Hematopoietic multipotent progenitor cell treated with erythropoietin and hydrocortisone succinate and interleukin-3 and kit ligand, for 17 days (in vitro differentiated cells): ENCODE measurements around the gene LLPH.

Experiments
- DNase-seq: peaks from one replicate; pipeline ENCODE4 v3.0.0-alpha.2; 2015; ENCODE audit warnings: low spot score

Gene LLPH

GRCh38 chr12:66090157-66090556, 40.4 kb downstream of the LLPH start:
- DNase-seq: no peak

GRCh38 chr12:66087365-66087943, 43.1 kb downstream of the LLPH start:
- peak; percentile 39 for DNase-seq

- no peak for DNase-seq
Observed at GRCh38 chr12:66085998-66086397, 44.6 kb downstream of the LLPH start.

GRCh38 chr12:66085213-66085612, 45.3 kb downstream of the LLPH start:
- DNase-seq: no peak

- DNase-seq: no peak
Observed at GRCh38 chr12:66083766-66084165, 46.8 kb downstream of the LLPH start.

GRCh38 chr12:66082744-66083143, 47.8 kb downstream of the LLPH start:
- DNase-seq: no peak

- DNase-seq: no peak
Observed at GRCh38 chr12:66080791-66081190, 49.8 kb downstream of the LLPH start.

- no peak for DNase-seq
Observed at GRCh38 chr12:66077542-66077941, 53.0 kb downstream of the LLPH start.

GRCh38 chr12:66074561-66074960, 56.0 kb downstream of the LLPH start:
- DNase-seq: no peak

- no peak for DNase-seq
Observed at GRCh38 chr12:66072566-66072965, 58.0 kb downstream of the LLPH start.

- no peak for DNase-seq
Observed at GRCh38 chr12:66072135-66072534, 58.4 kb downstream of the LLPH start.

GRCh38 chr12:66071549-66071948, 59.0 kb downstream of the LLPH start:
- DNase-seq: no peak

- DNase-seq: no peak
Observed at GRCh38 chr12:66070378-66071120, 60.0 kb downstream of the LLPH start.

GRCh38 chr12:66066929-66067523, 63.5 kb downstream of the LLPH start:
- DNase-seq: no peak
